Measurements from ENCODE around the gene PDE4B.
A peak's percentile ranks its signal among the peaks of the same experiment; 100 is the strongest.
"Not testable (repeated sequence)": the region's sequence is repeated elsewhere in the genome, so short reads cannot be mapped to it uniquely, and the experiment has no call there.

Gene PDE4B

DNA sequence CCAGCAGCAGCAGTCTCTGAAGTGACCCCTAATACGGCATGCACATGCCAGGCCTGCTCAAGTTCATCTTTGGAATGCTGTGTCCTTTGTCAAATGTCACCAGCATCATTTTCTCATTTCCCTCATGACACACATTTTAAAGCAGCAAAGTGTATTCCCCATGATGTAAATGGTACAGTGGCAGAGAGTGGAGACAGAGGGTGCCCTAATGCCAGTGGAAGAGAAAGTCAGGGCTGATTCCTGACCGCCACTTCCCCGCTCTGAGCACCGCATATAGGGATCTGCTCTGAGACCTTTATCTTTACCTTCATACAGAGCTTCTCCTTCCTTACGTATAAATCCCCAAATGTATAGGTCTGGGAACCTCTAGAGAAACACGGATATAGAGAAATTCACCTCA is 518.9 kb downstream of the PDE4B start:
- no peak for DNase-seq (ENCODE audit: low spot score)

DNA sequence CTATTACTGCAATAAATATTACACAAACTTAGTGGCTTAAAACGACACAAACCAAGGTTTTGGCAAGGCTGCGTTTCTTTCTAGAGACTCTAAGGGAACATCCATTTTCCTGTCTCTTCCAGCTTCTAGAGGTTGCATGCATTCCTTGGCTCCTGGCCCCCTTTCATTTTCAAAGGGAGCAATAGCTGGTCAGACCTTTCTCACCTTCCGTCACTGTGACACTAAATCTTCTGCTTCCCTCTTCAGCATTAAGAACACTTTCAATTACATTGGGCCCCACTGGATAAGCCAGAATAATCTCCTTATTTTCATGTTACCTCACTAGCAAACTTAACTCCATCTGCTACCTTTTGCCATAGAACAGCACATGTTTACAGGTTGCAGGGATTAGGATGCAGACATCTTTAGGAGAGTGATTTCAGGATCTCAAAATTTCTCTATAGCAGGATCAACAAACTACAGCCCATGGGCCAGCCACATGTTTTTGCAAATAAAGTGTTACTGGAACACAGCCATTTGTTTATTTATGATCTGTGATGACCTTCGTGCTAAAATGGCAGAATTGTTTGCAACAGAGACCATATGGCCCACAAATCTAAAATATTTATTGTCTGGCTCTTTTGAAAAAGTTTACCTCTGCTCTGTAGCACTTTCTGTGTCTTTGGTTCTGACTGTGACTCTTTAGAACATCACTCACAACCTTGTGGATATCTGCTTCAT is 519.7 kb downstream of the PDE4B start:
- no peak for DNase-seq (ENCODE audit: low spot score)

DNA sequence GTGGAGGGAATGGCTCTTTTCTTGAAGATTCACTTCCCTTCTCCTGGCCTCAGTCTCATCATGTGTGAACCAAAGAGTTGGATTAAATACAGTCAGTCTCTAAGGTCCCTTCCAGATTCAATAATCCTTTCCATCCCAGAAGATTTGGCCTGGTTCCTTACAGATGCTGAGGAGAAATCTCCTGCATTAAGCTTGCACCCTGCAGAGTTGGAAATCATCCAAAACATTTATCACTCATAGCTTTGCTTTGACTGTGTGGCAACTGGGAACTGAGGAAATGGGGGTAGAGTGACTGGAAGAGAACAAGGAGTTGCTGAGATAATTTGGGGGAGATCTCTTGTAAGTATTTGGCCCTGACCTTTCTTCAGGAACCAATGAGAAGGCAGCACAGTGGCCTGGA is 520.7 kb downstream of the PDE4B start:
- DNase-seq (ENCODE audit: low spot score) = no peak

DNA sequence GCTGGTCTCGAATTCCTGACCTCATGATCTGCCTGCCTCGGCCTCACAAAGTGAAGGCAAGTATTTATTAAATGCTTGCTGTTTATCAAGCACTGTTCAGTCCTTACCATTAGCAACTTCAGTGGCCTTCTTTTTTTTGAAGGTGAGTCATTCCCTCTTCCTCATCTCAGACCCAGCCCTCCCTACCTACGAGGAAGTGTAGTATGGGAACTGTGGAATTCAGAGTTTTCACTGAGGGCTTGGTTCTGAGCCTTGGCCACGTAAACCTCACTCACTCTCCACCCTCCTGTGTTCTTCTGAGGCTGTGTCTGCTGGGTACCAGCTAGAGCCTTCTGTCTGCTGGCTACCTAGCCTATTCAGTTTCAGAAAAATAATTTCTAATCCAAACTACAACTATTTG is 523.0 kb downstream of the PDE4B start:
- no peak for DNase-seq (ENCODE audit: low spot score)

DNA sequence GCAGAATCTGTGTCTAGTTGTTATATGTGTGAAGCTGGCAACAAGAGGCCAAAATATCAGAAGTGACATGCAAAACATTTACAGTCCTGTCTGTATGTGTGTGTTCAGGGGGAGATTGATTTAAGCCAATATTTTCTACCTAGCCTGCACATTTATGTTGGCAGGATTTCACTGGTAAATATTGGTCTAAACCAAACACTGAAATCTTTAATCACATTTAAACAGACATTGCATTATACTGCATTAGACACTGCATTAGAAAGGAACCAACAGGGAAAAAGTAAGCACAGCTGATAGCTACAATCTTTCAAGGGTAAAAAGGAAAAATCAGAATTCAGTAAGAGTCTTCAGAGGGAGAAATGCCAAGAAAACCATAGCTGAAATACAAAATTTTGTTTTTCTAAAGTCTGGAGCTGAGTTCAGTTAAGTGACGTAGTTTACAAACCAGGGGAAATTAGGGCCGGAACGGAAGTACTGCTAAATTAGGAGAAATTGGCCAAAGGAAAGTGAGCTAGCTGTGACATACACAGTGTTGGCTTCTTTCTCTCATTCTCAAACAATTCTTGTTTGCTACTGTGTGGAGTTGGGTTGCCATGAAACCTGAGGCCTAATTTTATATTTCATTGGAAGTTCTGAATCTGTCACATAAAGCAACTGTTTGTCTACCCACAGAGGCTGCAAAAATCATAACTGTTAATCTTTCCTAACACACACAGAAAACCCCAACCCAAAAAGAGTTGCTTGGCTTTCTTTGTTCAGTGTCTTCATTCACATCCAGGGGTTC is 524.0 kb downstream of the PDE4B start:
- DNase-seq (ENCODE audit: low spot score) = peak; percentile 58

DNA sequence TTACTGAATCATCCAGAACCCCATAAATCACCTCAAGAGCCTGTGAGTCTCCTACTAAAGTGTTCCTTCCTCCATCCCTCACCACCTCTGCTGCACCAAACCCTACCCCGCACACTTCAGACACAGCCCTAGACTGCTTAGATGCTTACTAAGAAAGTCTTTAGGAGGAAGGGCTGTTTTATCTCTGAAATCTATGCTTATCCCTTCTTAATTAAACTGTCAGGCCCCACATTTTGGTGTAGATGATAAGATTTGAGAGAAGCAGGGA is 524.5 kb downstream of the PDE4B start:
- no peak for DNase-seq (ENCODE audit: low spot score)

DNA sequence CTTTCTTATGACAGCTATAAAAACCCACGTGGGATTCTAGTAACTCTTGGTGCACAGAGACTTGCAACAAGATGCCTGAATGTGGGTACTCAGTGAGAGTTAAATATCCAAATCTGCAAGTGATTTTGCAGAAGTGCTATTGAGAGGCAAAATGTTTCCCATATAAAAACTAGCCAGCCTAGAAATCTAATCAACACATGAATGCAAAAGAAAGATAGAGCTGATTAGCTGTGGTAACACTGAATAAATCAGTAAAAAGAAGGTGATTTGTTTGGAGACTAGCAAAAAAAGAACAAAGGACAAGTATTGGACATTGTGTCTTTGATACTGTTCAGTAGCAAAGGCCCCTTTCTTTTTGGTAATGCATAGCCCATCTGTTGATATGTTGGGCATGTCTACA is 527.5 kb downstream of the PDE4B start:
- DNase-seq (ENCODE audit: low spot score) = no peak

DNA sequence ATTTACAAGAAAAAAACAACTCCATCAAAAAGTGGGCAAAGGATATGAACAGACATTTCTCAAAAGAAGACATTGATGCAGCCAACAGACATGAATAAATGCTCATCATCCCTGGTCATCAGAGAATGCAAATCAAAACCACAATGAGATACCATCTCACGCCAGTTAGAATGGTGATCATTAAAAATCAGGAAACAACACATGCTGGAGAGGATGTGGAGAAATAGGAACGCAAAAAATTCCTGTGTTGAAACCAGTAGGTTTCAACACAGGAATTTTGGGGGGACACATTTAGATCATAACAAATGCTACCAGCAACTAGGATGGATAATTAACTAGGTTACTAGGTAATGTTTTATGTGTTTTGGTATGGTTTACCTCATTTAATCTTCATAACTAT is 529.8 kb downstream of the PDE4B start:
- DNase-seq (ENCODE audit: low spot score) = not testable (repeated sequence)

DNA sequence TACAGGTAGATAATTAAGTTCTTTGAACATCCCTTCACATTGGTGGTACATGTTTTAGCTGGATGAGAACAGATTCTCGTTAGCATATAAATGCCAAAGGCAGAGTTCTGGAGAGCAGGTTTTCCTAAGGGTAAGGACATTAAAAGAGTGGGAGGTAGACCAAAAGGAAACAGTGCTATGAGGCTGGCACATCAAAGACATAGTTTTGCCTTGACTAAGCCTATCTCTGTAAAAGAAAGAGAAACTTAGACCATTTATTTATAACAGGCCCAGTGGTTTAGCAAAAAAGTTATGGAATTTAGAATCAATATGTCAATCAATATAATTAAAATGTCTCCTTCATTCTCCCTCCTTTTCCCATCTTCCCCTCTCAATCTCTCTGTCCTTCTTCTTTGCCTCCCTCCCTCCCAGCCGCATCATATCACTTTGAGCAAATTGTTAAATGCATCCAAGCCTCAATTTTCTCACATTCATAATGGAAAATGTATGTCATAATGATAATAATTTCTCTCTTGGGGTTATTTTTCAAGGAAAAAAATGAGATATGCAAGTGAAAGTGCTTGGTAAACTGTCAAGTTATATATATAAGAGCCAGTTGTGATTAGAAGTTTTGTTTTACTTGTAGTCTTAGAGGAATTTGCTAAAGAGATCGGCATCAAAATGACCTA is 531.4 kb downstream of the PDE4B start:
- DNase-seq (ENCODE audit: low spot score) = no peak

DNA sequence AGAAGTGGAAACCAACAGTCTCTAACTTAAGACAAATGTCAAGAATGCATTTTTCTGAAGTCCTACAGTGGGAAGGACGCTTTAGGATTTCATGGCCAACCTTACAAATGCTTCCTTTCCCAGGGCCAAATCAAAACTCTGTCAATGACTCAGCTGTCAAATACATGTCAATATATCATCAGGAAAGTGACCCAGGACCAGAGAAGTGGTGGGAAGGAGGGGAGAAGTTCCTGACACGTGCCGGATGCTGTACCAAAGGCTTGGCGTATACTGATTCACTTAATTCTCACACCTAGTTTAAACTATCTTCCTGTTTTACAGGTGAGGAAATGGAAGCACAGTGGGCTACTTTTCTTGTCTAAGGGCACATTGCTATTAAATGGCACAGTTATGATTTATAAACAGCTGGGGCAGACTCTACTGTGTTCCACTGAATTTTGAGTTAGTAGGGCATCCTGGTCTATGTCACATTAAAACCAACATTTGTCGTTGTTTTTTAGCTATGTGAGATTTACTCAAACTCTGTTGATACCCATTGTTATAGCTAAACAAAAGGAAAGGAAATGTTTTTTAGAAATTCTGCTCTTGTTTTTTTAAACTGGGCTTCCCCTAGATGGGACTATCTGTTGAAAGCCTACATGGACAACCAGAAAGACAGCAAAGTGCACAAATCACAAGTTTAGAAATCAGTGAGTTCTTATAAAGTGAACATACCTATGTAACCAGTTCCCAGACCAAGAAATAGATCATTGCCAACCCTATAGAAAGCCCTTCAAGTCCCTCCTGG is 533.1 kb downstream of the PDE4B start:
- no peak for DNase-seq (ENCODE audit: low spot score)

DNA sequence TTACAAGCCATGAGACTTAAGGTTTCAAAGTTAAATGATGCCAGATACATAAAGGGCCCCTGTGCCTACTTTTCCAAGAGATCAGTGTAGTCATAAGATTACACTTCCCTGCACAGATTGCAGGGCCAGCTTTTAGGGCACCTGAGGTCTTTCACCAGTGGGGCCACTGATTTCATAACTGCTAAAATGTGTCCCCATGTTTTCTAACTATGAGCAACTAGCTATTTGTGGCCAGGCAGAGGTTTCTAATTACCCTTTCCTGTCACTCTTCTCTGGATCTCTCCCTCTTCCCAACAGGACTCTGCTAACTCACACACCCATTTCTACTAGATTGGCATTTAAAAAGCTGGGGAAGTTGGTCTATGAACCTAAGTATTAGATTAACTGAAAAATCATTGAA is 534.2 kb downstream of the PDE4B start:
- DNase-seq (ENCODE audit: low spot score) = no peak

DNA sequence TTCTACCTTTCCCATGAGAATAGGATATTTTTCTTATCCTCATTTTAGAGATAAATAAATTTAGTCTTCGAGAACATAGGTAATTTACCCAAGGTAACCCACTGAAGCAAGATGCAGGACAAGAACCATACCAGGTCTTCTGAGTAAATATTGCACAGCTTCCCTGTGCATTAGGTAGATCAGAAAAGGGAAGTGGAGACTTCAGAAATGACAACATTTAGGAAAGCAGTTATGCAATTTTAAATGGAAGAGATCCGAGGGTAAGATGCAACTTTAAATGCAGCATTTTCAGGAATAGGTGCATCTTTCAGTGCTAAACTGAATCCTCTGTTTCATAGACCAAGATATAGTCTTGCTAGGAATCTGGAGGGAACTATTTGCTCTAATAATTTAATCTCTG is 534.9 kb downstream of the PDE4B start:
- DNase-seq (ENCODE audit: low spot score) = no peak

DNA sequence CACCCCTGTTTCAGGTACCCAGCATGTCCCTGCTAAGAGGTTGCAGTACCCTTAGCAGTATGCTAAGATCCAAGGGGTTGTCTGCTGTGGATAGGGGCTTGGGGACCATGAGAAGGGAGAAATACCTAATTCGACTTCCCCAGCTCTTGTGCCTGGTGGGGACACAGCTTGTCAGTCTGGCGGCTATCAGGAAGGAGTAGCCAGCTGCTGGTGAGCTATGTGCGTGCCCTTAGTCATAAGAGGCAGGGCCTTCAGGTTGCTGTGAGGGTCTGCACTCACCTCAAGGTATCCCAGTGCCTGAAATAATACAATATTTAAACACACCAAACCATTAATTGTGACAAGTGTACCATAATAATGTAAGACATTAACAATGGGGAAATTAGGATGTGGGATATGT is 536.2 kb downstream of the PDE4B start:
- no peak for DNase-seq (ENCODE audit: low spot score)

DNA sequence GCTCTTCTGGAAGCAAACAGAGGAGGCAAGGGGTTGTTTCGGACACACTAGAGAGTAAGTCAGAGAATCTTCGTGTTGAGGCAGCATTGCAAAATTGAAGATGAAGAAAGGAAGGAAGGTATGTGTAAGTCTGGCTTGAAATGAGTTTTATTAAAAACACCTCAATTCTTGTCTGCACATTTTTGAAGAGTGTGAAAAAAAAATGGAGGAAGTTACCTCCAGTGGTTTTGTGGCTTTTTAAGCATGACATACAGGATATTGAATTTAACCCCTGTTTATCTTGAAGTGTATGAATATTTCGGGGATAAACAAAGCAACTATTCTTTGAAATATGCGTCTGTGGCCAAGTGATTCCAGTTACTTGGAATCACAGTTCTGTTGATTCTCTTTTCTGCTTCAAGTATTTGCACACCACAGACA is 538.0 kb downstream of the PDE4B start:
- DNase-seq (ENCODE audit: low spot score) = no peak

DNA sequence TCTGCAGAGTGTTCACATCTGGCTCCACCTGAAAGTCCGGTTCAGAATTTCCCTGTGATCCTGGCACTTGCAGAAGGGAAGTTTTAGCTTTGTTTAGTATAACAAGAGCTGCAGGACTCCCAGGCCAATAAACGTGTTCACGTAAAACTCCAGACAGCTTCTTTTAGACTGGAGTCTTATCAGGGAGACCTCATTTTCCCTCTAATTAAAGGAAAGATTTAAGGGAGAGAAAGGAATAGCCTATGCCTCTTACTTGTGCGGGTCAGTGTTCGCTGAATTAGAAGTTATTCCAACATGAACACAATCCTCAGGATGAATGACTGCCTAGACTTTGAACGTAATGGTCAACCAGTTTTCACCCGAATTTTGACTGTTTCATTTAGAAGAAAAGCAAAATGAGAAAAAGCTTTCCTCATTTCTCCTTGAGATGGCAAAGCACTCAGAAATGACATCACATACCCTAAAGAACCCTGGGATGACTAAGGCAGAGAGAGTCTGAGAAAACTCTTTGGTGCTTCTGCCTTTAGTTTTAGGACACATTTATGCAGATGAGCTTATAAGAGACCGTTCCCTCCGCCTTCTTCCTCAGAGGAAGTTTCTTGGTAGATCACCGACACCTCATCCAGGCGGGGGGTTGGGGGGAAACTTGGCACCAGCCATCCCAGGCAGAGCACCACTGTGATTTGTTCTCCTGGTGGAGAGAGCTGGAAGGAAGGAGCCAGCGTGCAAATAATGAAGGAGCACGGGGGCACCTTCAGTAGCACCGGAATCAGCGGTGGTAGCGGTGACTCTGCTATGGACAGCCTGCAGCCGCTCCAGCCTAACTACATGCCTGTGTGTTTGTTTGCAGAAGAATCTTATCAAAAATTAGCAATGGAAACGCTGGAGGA is 539.2 kb downstream of the PDE4B start:
- peak; percentile 85 for DNase-seq (ENCODE audit: low spot score)

DNA sequence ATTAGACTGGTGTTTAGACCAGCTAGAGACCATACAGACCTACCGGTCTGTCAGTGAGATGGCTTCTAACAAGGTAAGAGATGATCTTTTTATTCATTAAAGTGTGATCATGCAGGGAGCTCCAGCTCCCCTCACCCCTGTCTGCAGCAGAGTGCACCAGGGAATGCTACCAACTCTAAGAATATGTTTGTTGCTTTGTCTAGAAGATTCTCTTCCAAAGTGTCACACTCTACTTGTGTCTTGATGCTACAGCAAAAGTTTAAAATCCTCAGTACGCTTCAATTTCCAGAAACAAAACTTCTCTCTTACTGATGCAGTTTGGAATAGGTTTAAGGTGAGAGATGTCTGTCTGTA is 539.8 kb downstream of the PDE4B start:
- DNase-seq (ENCODE audit: low spot score) = no peak

DNA sequence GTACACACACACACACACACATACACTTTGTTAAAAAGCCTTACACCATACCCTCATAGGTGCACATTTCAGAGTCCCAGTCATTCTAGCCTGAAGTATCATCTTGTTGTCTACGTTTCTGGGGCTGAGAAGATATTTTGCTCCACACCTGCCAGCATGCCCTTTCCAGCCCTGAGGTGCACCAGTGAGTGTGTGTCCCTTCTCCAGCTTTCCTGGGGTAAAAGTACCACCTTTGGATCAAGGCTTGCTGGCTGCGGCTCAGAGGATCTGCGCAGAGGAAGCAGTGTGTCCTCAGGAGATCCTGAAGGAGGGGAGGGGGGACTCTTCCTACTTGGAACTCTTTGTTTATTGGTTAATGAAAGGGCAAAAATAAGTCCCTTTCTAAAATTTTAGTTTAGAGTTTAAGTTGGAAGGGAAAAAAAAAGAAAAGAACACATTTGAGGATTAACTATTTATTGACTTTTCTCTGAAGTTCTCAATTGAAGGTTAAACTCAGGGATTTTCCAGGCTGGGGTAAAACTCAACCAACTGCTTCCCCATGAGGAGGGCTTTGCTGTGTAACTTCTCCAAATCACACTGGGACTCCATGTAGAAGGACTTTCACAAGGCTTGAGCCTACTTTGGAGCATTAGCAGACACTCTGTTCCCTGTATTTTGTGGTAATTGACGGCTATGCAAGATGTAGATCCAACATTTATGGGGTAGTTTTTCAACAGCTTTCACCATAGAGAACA is 540.9 kb downstream of the PDE4B start:
- no peak for DNase-seq (ENCODE audit: low spot score)

DNA sequence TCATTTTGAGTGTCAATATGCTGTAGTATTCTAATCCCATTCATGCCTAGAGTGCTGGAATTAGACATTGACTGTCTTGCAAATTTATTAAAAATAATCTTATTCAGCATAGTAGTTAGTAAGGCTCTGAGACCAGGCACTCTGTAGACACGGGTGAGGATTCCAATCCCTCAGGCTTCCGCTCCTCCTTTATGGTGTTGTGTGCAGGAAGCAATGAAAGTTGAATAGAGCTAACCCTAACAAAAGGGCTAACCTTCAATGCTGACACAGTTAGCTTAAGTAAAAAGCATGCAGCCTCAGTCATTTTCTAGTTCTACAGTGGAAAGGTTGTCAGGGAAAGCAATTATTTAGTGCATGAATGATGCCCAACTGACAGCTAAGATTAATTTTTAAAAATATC is 541.6 kb downstream of the PDE4B start:
- DNase-seq (ENCODE audit: low spot score) = no peak

DNA sequence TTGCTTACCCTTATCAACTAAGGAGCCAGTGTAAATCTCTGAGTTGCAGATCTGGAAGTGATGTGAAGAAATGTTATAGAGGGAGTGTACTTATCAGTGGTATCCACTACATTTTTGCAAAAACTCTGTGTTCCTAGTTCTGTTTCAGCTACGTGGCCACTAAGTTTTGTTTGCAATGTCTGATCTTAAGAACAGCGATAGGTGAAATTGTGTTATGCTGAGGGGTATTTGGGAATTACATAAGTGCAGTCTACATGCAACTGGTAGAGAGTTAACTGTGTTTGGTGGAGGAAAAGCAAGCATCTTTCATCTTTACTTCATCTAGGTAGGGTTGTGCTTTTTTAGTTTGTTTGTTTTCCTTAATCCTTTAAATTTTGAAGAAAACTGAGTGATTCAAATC is 542.4 kb downstream of the PDE4B start:
- no peak for DNase-seq (ENCODE audit: low spot score)

DNA sequence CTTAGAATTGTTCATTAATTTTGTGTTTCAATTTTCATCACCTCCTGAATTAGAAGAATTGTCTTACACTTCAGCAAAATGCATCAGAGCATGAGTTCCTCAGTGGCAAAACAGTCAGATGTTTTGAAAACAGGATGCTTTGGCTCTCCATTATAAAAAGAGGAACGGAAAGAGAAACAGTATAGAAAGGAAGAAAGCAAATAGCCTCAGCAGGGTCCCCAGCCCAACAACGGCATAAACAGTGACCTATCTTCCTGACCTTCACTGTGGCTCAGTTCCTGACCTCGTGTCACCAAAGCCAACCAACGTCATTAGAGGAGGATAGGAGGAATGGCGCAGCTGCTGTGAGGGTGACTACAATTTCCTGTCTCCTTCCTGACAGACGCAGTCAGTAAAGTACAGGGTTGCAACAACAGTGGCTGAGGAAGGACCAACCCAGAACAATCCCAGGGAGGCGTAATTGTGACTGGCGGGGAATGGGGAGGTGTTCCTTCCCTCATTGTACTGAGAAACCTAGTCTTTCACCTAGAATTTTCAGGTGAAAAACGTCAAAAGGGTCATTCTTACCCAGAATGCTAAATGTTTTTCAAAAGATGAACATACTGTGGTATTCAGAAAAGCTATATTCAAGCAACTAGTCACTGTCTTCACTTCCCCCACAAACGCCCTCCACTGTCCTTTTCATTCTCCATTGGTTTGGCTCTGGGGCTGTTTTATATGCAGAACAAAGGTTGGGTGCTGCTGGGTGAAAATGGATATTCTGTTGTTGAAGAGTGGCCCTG is 543.4 kb downstream of the PDE4B start:
- DNase-seq (ENCODE audit: low spot score) = peak; percentile 41
